GM08714 (cell line): ENCODE measurements around the gene ACER1.

Experiments used
- H3K4me3 ChIP-seq: fragments of 200-500 bp; sonication (Bioruptor generic); 2 replicates; pipeline ENCODE4 v1.5.1; 2014; ENCODE audit warnings: mild to moderate bottlenecking, low read length, inconsistent platforms
- ZNF274 ChIP-seq: IDR thresholded peaks from 2 replicates; pipeline ENCODE4 v1.6.1; 2012; ENCODE audit warnings: mild to moderate bottlenecking, low read depth, low read length

The ACER1 gene

GRCh38 chr19:6271251-6271650 is 62.2 kb downstream of the ACER1 start:
- no peak overlapping the region for H3K4me3 ChIP-seq
- no peak for TF ChIP-seq ZNF274

GRCh38 chr19:6270822-6271221 is 62.6 kb downstream of the ACER1 start:
- TF ChIP-seq ZNF274, result no peak
- H3K4me3 ChIP-seq, result no peak overlapping the region

- TF ChIP-seq ZNF274, result no peak
- H3K4me3 ChIP-seq, result no peak overlapping the region
Measured at GRCh38 chr19:6270076-6270745, 63.2 kb downstream of the ACER1 start.

GRCh38 chr19:6269101-6269886 is 64.1 kb downstream of the ACER1 start:
- no peak overlapping the region for H3K4me3 ChIP-seq
- TF ChIP-seq ZNF274, result no peak

- TF ChIP-seq ZNF274, result no peak
- H3K4me3 ChIP-seq, result no peak overlapping the region
Measured at GRCh38 chr19:6268382-6268771, 65.0 kb downstream of the ACER1 start.

- TF ChIP-seq ZNF274, result no peak
- no peak overlapping the region for H3K4me3 ChIP-seq
Measured at GRCh38 chr19:6267552-6268381, 65.6 kb downstream of the ACER1 start.

GRCh38 chr19:6264803-6265202 is 68.6 kb downstream of the ACER1 start:
- TF ChIP-seq ZNF274, result no peak
- no peak overlapping the region for H3K4me3 ChIP-seq

GRCh38 chr19:6263735-6264444 is 69.5 kb downstream of the ACER1 start:
- TF ChIP-seq ZNF274, result no peak
- H3K4me3 ChIP-seq, result no peak overlapping the region

- TF ChIP-seq ZNF274, result no peak
- H3K4me3 ChIP-seq, result no peak overlapping the region
Measured at GRCh38 chr19:6263306-6263705, 70.1 kb downstream of the ACER1 start.

GRCh38 chr19:6262519-6262918 is 70.9 kb downstream of the ACER1 start:
- no peak overlapping the region for H3K4me3 ChIP-seq
- TF ChIP-seq ZNF274, result no peak

GRCh38 chr19:6261883-6262282 is 71.5 kb downstream of the ACER1 start:
- no peak overlapping the region for H3K4me3 ChIP-seq

GRCh38 chr19:6260912-6261650 is 72.3 kb downstream of the ACER1 start:
- TF ChIP-seq ZNF274, result no peak
- no peak overlapping the region for H3K4me3 ChIP-seq

More at GRCh38 chr19:6261883-6262282, 71.5 kb downstream of the ACER1 start:
- TF ChIP-seq ZNF274, result no peak

- no peak overlapping the region for H3K4me3 ChIP-seq
- TF ChIP-seq ZNF274, result no peak
Measured at GRCh38 chr19:6260376-6260775, 73.0 kb downstream of the ACER1 start.
